NCI-H1436 (cell line): Measurements from ENCODE around the gene VWF.
"Not testable (repeated sequence)": the region's sequence is repeated elsewhere in the genome, so short reads cannot be mapped to it uniquely, and the experiment has no call there.

Source experiments
- DNase-seq: peaks from one replicate; lab custom pipeline; 2025; lab: John Stamatoyannopoulos, UW

Gene VWF

DNA sequence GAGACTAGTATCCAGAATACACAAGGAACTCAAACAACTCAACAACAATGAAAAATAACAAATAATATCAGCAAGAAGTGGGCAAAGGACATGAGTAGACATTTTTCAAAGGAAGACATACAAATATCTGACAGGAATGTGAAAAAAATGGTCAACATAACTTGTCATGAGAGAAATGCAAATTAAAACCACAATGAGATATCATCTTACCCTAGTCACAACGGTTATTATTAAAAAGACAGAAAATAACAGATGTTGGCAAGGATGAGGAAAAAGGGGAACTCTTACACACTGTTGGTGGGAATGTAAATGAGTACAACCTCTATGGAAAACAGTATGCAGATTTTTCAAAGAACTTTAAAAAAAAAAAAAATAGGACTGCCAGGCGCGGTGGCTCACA is 20.4 kb downstream of the VWF start:
- no peak for DNase-seq

DNA sequence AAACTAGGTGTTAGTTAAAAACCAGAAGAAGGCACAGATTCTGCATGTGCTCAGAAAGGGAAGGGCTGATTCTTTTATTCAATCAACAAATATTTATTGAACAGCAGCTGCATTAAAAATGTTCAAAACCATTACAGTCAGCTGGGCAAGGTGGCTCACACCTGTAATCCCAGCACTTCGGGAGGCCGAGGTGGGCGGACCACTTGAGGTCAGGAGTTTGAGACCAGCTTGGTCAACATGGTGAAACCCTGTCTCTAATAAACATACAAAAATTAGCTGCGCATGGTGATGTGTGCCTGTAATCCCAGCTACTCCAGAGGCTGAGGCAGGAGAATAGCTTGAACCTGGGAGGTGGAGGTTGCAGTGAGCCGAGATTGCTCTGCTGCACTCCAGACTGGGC is 22.4 kb downstream of the VWF start:
- not testable (repeated sequence) for DNase-seq

DNA sequence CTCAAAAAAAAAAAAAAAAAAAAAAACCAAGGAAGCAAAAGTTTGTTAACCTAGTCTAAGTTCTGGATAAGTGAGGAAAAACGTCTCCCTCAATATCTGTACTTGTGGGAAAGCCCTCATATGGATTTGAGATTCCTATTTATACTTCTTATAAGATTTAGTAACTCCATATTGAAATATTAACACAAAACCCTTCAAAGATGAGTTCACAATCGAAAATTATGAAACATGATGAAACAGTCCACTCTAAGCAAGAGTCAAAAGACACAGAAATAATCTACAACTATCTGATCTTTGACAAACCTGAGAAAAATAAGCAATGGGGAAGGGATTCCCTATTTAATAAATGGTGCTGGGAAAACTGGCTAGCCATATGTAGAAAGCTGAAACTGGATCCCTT is 25.2 kb downstream of the VWF start:
- DNase-seq = no peak

DNA sequence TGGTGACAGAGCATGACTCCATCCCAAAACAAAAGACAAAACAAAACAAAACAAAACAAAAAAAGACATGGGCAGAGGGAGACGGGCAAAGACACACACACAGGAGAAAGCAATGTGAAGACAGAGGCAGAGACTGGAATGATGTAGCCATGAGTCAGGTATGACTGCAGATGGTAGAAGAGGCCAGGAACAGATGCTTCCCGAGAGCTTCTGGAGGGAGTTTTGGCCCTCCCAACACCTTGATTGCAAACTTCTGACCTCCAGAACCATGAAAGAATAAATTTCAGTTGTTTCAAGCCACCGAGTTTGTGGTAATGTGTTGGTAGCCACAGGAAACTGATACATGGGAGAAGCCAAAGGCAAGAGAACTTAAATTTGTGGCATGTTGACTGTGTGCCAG is 27.1 kb downstream of the VWF start:
- DNase-seq = no peak

DNA sequence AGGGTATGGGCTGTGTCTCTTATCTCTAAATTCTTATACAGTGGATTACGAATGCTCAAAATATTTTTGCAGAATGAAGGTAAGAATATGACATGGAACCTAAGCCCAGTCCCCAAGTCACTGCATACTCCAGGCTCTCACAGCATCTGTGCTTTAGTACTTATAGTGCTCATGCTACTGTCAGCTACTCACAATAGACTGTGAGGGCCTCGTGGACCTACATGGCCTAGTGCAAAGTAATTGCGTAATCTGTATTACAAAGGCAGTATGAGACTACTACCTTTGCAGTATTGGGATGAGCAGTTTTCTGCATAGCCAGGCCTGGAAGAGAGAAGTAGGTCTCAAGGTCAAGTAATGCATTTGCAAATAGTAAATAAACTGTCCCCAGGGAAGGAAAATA is 27.9 kb downstream of the VWF start:
- no peak for DNase-seq

DNA sequence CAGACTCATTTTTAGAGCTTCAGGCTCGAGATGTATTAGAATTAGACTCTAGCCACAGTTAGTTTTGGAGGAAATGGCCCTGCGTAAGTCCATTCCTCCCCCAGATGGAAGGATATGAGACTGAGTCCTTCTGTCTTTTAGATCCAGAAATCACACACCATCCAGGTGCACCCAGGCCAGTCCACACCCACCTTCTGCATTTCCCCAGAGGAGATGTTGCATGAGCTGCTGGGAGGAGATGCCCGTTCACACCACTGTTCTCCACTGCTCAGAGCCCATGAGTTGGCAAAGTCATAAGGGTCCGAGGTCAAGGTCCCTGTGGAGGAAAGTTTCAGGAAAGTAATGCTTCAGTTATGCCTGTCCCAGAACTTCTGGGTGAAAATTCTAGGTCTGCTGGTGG is 29.2 kb downstream of the VWF start:
- no peak for DNase-seq

DNA sequence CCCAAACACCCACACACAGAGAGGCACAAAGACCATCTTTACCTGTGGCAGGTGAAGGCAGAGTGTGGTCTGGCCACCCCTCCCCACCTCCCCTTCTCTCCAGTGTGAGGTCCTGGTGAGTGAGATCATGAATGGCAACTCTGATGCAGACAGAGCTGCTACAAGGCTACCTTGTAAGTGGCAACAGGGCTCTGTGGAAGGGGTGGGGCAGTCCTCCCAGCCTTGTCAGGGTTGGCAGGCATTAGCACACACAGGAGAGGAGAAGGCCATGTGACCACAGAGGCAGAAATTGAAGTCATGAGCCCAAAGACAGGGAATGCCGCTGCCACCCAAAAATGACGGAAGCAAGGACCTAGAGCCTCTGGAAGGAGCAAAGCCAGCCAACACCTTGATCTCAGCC is 30.7 kb downstream of the VWF start:
- DNase-seq = no peak

DNA sequence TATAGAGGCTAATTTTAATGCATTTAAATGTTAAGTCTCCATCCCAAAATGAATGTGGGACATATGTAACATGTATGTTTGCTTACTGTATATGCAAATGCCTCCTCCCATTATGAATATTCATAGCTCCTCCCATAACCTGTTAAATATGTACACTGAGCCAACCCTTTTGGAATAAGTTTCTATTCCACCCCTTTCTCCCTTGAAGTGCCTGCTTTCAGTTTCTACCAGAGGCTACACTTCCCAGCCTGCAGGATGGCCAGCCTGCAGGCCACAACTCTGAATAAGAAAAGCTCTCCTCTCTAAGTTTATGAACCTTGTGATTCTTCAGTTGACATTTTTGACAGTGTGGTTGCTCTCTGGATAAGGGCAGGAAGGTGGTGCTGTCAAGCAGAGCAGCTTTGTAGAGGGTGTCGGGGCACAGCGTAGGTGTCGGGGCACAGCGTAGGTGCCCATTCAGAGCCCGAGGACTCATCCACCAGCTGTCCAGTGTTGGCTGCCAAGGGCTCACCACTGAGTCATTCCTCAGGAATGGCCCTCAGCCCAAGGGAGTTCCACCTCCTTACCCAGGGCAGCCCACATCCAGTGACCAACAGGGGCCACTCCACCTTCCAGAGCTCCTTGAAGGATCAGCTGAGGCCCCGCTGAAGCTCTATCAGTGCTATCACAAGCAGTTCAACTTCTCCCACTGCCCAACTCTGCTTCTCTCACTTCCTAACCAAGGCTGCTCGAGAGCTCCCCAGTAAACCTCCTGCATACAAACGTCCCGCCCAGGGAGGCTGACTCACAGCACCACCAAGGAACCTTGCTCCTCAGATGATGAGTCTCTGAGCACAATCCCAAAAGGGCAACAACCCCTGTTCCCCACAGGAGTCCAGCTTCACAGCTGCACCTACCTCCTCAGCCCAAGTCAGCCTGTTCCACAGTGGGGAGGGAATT is 31.4 kb downstream of the VWF start:
- no peak for DNase-seq

DNA sequence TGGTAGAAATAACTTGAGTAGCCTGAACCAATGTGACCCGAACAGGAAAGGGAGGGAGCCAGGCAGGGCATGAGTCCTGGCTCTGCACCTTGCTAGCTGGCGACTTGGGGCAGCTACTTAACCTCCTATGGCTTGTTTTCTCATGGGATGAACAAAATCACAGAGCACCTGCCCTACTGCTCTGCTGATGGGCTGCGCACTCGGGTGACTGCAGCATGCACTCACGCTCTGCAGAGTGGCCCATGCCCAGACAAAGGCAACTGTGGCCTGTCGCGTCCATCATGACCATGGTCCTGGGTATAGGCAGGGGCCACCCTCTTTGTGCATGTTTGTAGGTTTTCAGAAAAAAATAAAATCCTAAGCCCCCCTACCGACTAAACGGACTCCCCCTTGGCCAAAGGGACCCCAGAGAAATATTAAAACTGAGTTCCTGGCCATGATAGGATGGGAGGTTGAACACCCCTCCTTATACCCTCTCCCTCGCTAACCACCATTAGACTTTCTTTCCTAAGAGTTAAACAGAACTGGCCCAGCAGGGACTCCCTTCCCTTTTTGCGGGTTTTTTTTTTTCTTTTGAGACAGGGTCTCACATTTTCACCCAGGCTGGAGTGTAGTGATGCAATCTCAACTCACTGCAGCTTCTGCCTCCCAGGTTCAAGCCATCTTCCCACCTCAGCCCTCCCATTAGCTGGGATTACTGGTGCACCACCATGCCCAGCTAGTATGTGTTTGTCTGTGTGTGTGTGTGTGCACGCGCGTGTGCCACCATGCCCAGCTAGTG is 32.5 kb downstream of the VWF start:
- no peak for DNase-seq

DNA sequence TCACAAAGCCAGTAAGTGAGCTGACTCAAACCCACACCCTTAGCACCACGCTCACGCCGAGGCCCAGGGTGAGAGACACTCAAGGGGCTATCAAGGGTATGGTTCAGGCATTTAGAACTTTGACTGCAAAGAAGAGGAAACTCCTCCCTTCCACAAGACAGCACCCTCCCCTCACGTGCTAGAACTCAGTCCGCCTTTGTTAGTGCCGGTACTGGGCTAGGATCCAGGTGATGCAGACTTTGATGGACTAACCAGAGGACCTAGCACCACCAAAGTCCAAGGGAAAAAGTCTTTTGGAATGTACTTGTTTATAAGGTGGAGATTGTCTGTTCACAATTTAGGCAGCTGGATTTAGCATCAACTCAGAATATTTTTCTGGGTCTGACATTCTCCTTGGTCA is 33.7 kb downstream of the VWF start:
- DNase-seq = no peak

DNA sequence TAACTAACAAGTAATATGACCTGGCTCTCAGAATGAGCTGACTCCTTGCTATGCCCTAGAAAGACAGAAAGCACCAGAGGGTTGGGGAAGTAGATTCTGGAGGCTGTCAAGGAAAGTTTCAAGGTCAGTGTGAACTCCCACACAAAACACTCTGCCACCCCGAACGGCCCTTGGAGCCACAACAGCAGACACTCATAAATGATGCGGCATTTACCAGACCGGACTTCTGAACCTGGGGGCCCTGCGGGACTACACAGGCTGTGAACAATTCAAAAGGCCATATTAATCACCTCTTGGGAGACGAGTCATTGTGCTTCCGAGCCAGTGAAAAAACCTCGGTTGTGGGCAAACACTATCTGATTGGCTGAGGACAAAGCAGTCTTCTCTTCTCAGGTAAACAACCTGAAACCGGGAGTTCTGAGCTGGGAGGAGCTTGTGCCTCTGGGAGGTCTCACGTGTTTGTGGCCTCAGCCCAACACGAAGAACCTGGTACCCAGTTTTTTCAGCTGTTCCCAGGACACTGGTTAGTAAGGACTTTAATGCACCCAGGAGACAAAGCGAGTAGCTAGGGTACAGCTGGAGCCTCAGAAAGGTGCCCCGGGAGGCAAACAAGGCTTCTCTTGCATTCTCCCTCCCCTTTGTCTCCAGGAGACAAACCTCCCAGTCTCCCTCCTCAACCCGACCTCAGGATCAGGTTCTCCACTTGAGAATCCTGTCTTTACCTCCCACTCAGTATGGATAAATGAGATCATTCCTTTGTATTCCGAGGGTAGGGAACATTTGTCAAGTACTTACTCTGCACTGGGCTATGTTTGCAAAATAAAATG is 35.3 kb downstream of the VWF start:
- no peak for DNase-seq

DNA sequence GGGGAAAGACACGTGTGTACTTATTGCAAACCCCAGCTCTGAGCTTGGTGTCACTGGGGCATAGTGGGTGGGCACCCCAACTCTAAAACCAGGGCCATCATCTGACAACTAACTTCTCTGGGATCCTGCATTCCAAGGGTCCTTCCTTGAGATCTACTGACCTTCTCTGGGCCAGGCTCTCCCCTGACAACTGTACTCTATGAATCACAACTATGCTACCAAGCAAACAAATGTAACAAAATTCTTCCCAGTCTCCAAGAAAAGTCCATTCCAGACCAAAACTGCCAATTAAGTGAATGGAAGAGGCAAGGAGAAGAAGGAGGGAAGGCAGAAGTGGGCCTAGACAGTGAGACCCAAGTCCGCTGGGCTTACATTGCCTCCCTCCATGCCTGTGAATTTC is 38.2 kb downstream of the VWF start:
- no peak for DNase-seq

DNA sequence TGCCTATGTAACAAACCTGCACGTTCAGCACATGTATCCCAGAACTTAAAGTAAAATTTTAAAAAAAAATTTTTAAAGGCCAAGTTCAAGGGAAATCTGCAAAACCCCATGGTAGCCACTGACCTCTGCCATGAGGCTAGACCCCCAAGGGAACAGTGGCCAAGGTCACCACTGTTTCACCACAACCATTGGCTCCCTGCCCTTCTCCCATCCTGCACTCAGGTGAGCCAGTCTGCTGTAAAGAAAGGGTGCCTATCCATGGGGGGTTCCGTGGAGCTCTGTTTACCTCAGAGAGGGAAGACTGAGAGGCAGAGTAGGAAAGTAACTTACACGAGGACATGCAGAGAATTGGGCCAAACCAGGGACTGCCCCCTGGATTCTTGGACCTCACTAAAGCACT is 38.6 kb downstream of the VWF start:
- no peak for DNase-seq

DNA sequence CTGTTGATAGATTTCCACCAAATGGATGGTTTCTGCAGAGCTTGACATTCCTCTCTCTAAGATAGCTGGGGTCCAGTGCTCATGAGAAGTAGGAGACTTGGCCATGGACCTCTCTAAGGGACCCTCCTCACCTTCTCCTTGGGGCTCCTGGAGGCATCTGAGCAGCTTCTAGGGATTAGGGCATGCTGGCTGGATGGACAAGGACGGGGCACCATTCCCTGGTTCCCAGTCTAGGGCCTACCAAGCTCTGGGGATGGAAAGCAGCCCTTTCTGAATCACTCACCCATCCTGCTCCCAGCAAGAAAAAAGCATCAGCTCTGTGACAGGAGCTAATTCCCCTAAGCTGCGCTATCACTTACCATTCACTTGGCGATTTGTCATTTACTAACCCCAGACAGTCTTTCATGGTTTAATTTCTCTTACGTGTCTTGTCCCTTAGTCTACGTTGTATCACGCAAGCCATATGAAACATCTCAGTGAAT is 39.5 kb downstream of the VWF start:
- no peak for DNase-seq

DNA sequence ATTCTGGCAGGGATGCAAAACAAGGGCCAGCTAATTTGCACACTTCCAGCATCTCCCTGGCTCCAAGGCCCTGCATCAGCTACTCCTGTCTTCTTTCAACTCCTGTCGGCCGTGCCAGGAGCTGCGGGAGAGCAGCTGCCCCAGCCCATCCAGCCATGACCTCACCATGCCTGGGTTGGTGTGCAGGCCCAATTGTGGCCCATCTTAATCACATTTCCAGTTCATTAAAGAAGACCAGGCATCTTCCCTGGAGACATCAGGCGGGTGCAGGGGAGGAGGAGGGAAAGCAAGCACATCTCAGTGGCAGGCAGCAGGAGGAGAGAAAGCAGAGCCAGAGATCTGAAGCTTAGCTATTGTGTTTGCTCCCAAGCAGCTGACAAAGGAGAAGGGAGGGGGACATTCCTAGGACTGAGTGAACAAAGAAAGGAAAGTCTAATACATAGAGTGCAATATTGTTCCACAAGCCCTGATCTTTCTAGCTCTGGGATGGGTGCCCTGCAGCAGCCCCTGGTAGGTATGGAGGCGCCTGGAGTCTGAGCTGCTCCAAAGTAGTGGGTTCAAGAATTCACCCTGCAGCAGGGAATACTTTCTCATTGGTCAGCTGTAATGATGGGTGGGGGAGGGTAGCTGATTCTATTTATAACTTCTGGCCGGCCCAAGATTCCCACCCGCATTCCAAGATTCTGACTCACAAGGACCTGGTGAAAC is 40.1 kb downstream of the VWF start:
- DNase-seq = no peak

DNA sequence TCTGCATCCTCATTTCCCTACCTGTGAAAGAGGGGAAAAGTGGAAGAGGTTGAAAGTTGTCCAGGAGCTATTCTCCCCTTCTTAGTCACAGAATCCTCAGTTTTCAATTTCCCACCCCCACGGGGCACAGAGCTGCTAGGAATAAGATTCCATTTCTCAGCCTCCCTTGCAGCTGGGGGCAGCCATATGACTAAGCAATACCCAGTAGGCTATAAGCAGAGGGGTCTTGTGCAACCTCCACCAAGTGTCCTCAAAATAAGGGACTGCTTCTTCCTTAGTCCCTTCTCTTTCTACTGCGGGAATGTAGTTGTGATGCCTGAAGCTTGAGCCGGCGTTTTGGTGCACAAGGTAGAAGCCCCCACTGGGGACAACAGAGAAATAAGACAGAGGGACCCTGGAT is 40.9 kb downstream of the VWF start:
- no peak for DNase-seq

DNA sequence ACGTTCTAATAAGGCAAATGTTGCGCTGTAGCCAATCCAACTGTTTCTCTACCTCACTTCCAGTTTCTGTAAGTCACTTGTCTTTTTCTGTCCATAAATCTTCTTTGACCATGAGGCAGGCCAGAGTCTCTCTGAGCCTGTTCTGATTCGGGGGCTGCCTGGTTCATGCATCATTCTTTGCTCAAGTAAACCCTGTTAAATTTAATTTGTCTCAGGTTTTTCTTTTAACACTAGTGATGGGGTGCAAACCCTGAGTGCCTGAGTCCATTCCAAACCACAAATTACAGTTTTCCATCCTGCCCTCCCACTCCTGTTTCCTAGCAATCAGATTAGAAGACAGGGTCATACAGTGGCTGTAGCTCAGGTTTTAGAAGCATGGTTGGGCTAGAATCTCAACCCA is 41.9 kb downstream of the VWF start:
- DNase-seq = no peak

DNA sequence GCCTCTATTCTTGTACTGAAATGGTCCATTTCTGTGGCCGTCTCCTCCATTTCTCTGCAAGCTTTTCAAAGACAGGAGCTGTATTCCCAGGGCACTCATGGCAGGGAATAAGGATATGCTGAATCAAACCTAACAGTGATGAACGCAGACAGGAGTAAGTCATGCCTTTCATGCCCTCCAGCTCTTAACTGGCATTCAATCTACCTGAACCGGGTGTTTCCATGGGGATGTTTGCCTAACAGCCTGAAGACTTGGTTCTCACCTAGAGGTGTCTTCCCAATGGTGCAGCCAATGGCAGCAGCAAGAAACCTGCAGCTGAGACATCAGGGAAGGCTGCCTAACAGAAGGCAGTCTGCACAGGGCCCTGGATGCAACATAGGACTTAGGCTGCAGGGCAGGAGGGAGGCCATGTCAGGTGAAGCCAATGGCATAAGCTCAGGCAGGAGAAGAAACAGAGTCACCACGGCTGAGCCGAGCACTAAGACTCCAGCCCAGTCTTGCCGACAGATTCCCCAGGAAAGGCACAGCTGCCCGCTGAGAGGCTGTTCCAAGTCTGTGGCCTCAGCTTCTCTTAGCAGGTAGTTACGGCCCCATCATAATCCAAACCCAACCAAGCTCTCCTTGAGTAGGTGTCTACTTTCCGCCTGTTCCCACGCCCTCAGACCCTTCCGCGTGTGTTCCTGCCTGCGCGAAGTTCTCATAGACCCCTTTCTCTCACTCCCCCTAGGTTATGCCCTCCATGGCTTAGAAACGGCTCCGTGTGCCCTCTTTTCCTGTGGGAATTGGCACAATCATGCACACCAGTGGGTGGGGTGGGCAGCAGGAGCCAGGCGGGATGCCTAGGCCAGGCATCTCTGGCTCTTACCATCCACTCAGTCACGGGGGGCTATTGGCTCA is 44.1 kb downstream of the VWF start:
- no peak for DNase-seq

DNA sequence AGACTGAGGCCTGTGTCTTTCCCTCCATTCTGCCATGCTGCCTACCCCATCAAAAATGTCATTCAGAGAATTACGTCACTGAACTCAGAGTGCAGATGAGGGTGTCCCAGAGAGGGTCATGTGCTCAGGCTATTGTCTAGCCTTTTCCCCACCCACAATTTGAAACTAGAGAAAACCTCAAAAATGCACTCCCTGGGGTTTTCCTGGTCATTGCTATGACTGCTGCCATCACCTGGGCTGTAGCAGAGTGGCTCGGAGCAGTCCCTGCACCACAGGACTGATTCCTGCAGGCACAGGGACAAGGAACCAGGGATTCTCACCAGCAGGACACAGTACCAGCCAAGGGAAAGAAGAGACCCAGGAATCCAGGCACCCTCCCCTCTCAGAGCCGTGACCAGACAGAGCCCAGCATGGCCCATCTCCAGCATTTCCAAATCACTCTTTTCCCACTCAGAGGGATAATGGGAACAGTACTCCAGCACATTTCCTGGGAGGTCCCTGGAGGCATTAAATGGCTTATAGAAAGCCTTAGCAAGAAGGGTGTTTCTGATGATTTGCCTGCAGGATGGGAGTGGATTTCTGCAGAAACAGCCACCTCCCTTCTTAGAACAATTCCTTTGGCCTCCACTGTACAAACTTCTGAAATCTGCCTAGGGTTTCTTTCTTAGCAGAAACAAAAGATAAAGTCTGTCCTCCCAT is 45.9 kb downstream of the VWF start:
- DNase-seq = no peak

DNA sequence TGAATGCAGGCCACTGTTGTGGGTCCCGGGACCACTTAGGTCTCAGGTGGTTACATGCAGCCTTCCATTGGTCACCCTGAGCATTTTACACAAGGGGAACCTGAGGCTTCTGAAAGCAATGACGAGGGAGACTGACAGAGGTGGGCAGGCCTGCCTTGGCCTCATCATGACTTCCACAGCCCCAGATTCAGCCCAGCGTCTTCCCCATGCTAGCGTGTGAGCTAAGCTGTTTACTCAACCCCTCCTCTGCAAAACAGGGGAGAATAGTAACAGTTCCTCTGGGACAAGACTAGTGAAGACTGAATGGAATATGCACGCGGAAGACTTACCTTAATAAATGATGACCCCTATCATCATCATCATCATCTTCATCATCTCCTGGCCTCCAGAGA is 46.8 kb downstream of the VWF start:
- no peak for DNase-seq
